ENCODE data around the gene FRMD4A. TPM values are rescaled to one million over a fixed set of nuclear protein-coding genes. Genes with fewer than 3 reads are reported as not detected.

FRMD4A gene
- total and polyA plus RNA-seq, 11 donors = 12.2 to 58.1 (median 28.1) TPM

- no peak for TF ChIP-seq CTCF (IDR thresholded peaks at IDR 0.05)
- Histone ChIP-seq H3K27ac (no peak overlapping the region), H3K36me3 (no peaks in the 10 kb centered on the region), H3K4me1 (peaks cover 0 to 3% (median 0%) of the 10 kb centered on the region in 12 donors), H3K27me3 (no peaks in the 10 kb centered on the region), H3K9me3 (peaks cover 0 to 7% (median 0%) of the 10 kb centered on the region in 12 donors), H3K4me3 (no peak overlapping the region)
- 77 to 84% (median 79%) methylated on average over 6 of the region's 6 CpGs for WGBS, 4 donors
- ATAC-seq (peak in 1 of 4 donors; percentile 50), DNase-seq (no peak)
- intact Hi-C loops (cut with DNase I) = no loop called here
Measured at GRCh38 chr10:14056610-14057332, 274.0 kb downstream of the FRMD4A start.

- peaks cover 0 to 3% (median 0%) of the 10 kb centered on the region in 12 donors for H3K4me1 ChIP-seq
- DNase-seq (no peak), ATAC-seq (no peak)
- H3K4me3 ChIP-seq = no peak overlapping the region
- H3K27ac ChIP-seq = no peak overlapping the region
- no peaks in the 10 kb centered on the region for H3K36me3 ChIP-seq
- H3K9me3 ChIP-seq = peaks cover 0 to 7% (median 0%) of the 10 kb centered on the region in 12 donors
- TF ChIP-seq CTCF (IDR thresholded peaks at IDR 0.05) (no peak), POLR2A (IDR thresholded peaks at IDR 0.05) (no peak)
- H3K27me3 ChIP-seq = no peaks in the 10 kb centered on the region
- 91 to 96% (median 92%) methylated on average over 5 of the region's 5 CpGs for WGBS, 4 donors
- intact Hi-C loops (cut with DNase I) = no loop called here
Measured at GRCh38 chr10:14052931-14053330, 277.8 kb downstream of the FRMD4A start.

DNA sequence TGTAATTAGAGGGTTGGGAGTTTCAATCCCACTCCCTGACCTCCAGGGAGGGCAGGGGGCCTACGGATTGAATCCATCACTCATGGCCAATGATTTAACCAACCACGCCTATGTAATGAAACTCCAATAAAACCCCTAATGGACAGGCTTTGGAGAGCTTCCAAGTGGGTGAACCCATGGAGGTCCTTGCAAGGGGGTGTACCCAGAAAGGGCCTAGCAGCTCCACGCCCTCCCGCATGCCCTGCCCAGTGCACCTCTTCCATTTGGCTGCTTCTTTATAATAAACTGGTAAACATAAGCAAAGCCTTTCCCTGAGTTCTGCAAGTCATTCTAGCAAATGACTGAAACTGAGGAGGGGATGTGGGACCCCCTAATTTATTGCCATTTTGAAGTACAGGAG is 280.1 kb downstream of the FRMD4A start:
- ATAC-seq (no peak), DNase-seq (no peak)
- intact Hi-C loops (cut with DNase I) = no loop called here
- Histone ChIP-seq H3K36me3 (no peaks in the 10 kb centered on the region), H3K9me3 (peaks cover 0 to 7% (median 0%) of the 10 kb centered on the region in 12 donors), H3K27me3 (no peaks in the 10 kb centered on the region), H3K4me1 (no peaks in the 10 kb centered on the region), H3K27ac (no peak overlapping the region), H3K4me3 (no peak overlapping the region)
- TF ChIP-seq POLR2A (IDR thresholded peaks at IDR 0.05) (no peak), CTCF (IDR thresholded peaks at IDR 0.05) (no peak)
- WGBS, 4 donors = 94 to 98% (median 97%) methylated on average over 4 of the region's 4 CpGs

DNA sequence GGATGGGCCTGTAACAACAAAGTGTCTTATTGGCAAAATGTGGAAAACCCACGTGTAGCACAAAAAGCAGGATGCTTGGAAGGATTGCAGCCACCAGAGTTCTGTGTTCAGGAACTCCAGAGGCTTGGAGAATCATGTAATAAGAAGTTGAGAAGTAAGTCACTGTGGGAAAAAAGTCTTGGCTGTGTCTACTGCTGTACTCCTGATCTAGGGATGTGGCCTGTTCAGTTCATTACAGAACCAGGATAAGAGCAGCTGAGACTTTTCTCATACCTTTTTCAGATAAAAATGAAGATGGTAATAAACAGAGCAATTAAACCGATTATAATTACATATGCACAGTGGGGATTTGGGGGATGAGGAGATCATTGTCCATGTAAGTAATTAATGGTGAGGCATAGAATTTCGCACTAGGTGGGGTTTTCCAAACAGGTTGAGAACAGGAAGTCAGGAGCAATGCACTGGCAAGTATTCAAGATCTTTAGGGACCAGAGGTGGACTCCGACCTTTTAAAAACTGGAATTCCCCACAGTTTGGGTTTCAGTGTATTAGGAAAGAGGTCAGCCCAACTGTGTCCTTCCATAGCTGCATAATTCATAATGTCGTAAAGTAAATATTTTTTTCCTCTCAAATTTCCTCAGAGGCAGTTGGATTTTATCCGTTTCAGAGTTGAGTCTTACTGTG is 281.7 kb downstream of the FRMD4A start:
- intact Hi-C loops (cut with DNase I) = no loop called here
- DNase-seq = no peak
- no peak overlapping the region for H3K27ac ChIP-seq
- 65 to 74% (median 72%) methylated on average over 6 of the region's 6 CpGs for WGBS, 4 donors
- H3K36me3 ChIP-seq = no peaks in the 10 kb centered on the region
- peaks cover 0 to 7% (median 0%) of the 10 kb centered on the region in 12 donors for H3K9me3 ChIP-seq
- H3K27me3 ChIP-seq = no peaks in the 10 kb centered on the region
- H3K4me1 ChIP-seq = no peaks in the 10 kb centered on the region
- no peak for TF ChIP-seq CTCF (IDR thresholded peaks at IDR 0.05)
- TF ChIP-seq POLR2A (IDR thresholded peaks at IDR 0.05) = no peak
- ATAC-seq = no peak
- H3K4me3 ChIP-seq = no peak overlapping the region

Measured in heart left ventricle (tissue), 16 donors.